ENCODE results near the gene CDS2. TPM values are rescaled to one million over a fixed set of nuclear protein-coding genes. Genes with fewer than 3 reads are reported as not detected.

The CDS2 gene
- total RNA-seq, 1 experiment from 2014 or later: 49.1 TPM

DNA sequence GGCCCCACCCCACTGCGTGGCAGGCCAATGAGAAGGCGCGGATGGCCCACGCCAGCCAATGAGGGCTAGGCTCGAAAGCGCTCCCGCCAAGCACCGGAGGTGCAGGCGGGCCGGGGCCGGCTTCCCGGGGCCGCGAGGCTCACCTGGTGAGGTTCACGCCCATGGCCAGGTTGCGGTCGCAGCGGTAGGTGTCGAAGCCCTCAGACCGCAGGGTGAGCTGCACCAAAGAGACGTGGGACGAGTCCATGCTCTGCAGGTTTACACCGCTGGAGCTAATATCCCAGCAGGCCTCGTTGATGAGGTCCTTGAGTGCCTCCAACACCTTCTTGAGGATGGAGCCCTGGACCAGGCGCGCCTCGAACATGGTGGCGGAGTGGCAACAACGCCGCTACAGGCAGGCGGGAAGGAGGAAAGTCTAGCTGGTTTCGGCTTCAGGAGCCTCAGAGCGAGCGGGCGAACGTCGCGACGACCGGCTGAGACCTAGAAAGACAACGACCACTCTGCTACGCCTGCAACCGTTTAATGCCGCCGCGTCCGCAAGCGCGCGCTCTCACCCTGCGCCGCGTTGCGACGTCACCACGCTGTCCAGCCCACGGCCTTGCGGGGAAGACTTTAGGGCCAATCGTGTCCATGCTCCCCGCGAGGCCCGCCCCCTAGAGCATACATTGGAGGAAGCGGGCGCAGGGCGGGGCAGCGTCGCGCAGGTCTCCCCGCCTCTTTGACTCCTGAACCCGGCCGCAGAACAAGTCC, 7.2 kb upstream of the CDS2 start, which contains the start of gene PCNA (continued):
- TF ChIP-seq ZNF423 (CRISPR knock-in tag; IDR thresholded peaks at IDR 0.05) (no peak), FOXJ3 (CRISPR knock-in tag; IDR thresholded peaks at IDR 0.05; ENCODE audit: borderline replicate concordance) (peak; percentile 16), PRRX2 (CRISPR knock-in tag; IDR thresholded peaks at IDR 0.05) (0 out of 2 replicates have a peak, but pooled peaks have one; percentile 38), GABPB1 (CRISPR knock-in tag; IDR thresholded peaks at IDR 0.05) (peak; percentile 91), NFE2L1 (CRISPR knock-in tag; IDR thresholded peaks at IDR 0.05) (peak; percentile 67), CBFB (CRISPR knock-in tag; IDR thresholded peaks at IDR 0.05; ENCODE audit: low read depth) (peak; percentile 43), TEAD1 (CRISPR knock-in tag; IDR thresholded peaks at IDR 0.05) (peak; percentile 10; the same call in 1 of the 2 replicates), NFATC4 (CRISPR knock-in tag; IDR thresholded peaks at IDR 0.05) (no peak), ZBTB21 (CRISPR knock-in tag; IDR thresholded peaks at IDR 0.05; ENCODE audit: borderline replicate concordance) (peak; percentile 38; the same call in 1 of the 2 replicates), NR2C2 (CRISPR knock-in tag; IDR thresholded peaks at IDR 0.05) (peak; percentile 9; the same call in 1 of the 2 replicates), ZNF138 (CRISPR knock-in tag; conservative IDR thresholded peaks at IDR 0.05) (peak; percentile 59; the same call in 1 of the 2 replicates), ZNF232 (CRISPR knock-in tag; IDR thresholded peaks at IDR 0.05) (no peak; the same call in none of the 2 replicates), FOXP1 (CRISPR knock-in tag; IDR thresholded peaks at IDR 0.05; ENCODE audit: borderline replicate concordance) (peak; percentile 93), SP1 (CRISPR knock-in tag; conservative IDR thresholded peaks at IDR 0.05) (peak; percentile 91), RORB (CRISPR knock-in tag; IDR thresholded peaks at IDR 0.05) (no peak), OVOL2 (CRISPR knock-in tag; IDR thresholded peaks at IDR 0.05; ENCODE audit: borderline replicate concordance) (no peak), SOX15 (CRISPR knock-in tag; IDR thresholded peaks at IDR 0.05) (no peak), ZNF671 (CRISPR knock-in tag; IDR thresholded peaks at IDR 0.05) (no peak), ERG (CRISPR knock-in tag; IDR thresholded peaks at IDR 0.05) (no peak), ARID4B (CRISPR knock-in tag; IDR thresholded peaks at IDR 0.05; ENCODE audit: borderline replicate concordance) (peak; percentile 3; the same call in 1 of the 2 replicates), HMGA2 (CRISPR knock-in tag; IDR thresholded peaks at IDR 0.05) (no peak), ZNF121 (CRISPR knock-in tag; IDR thresholded peaks at IDR 0.05) (no peak)
- TF ChIP-seq, protein P1, sequence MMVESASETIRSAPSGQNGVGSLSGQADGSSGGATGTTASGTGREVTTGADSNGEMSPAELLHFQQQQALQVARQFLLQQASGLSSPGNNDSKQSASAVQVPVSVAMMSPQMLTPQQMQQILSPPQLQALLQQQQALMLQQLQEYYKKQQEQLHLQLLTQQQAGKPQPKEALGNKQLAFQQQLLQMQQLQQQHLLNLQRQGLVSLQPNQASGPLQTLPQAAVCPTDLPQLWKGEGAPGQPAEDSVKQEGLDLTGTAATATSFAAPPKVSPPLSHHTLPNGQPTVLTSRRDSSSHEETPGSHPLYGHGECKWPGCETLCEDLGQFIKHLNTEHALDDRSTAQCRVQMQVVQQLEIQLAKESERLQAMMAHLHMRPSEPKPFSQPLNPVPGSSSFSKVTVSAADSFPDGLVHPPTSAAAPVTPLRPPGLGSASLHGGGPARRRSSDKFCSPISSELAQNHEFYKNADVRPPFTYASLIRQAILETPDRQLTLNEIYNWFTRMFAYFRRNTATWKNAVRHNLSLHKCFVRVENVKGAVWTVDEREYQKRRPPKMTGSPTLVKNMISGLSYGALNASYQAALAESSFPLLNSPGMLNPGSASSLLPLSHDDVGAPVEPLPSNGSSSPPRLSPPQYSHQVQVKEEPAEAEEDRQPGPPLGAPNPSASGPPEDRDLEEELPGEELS (CRISPR knock-in tag; IDR thresholded peaks at IDR 0.05): peak; percentile 81
- TF ChIP-seq, protein P2, sequence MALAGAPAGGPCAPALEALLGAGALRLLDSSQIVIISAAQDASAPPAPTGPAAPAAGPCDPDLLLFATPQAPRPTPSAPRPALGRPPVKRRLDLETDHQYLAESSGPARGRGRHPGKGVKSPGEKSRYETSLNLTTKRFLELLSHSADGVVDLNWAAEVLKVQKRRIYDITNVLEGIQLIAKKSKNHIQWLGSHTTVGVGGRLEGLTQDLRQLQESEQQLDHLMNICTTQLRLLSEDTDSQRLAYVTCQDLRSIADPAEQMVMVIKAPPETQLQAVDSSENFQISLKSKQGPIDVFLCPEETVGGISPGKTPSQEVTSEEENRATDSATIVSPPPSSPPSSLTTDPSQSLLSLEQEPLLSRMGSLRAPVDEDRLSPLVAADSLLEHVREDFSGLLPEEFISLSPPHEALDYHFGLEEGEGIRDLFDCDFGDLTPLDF (CRISPR knock-in tag; IDR thresholded peaks at IDR 0.05): peak; percentile 10
- TF ChIP-seq, protein P3, sequence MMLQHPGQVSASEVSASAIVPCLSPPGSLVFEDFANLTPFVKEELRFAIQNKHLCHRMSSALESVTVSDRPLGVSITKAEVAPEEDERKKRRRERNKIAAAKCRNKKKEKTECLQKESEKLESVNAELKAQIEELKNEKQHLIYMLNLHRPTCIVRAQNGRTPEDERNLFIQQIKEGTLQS (CRISPR knock-in tag; conservative IDR thresholded peaks at IDR 0.05): no peak; the same call in 1 of the 2 replicates
- TF ChIP-seq, protein P4, sequence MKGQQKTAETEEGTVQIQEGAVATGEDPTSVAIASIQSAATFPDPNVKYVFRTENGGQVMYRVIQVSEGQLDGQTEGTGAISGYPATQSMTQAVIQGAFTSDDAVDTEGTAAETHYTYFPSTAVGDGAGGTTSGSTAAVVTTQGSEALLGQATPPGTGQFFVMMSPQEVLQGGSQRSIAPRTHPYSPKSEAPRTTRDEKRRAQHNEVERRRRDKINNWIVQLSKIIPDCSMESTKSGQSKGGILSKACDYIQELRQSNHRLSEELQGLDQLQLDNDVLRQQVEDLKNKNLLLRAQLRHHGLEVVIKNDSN (CRISPR knock-in tag; IDR thresholded peaks at IDR 0.05): 0 out of 2 replicates have a peak, but pooled peaks have one; percentile 77
- TF ChIP-seq, protein P5, sequence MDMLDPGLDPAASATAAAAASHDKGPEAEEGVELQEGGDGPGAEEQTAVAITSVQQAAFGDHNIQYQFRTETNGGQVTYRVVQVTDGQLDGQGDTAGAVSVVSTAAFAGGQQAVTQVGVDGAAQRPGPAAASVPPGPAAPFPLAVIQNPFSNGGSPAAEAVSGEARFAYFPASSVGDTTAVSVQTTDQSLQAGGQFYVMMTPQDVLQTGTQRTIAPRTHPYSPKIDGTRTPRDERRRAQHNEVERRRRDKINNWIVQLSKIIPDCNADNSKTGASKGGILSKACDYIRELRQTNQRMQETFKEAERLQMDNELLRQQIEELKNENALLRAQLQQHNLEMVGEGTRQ (CRISPR knock-in tag; IDR thresholded peaks at IDR 0.05): no peak; the same call in 1 of the 2 replicates
- TF ChIP-seq, protein P6, sequence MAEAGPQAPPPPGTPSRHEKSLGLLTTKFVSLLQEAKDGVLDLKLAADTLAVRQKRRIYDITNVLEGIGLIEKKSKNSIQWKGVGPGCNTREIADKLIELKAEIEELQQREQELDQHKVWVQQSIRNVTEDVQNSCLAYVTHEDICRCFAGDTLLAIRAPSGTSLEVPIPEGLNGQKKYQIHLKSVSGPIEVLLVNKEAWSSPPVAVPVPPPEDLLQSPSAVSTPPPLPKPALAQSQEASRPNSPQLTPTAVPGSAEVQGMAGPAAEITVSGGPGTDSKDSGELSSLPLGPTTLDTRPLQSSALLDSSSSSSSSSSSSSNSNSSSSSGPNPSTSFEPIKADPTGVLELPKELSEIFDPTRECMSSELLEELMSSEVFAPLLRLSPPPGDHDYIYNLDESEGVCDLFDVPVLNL (CRISPR knock-in tag; IDR thresholded peaks at IDR 0.05; ENCODE audit: borderline replicate concordance, low read depth): no peak; the same call in 1 of the 2 replicates
